NCI-H2107 treated with DMSO at 0.1 percent for 48 hours (cell line): ENCODE data around the gene DHCR24.

Experiments
- DNase-seq: peaks from one replicate; lab custom pipeline; 2025; ENCODE audit not compliant: unreplicated experiment; lab: John Stamatoyannopoulos, UW

DHCR24 gene

GRCh38 chr1:54803761-54804470 is 83.1 kb downstream of the DHCR24 start:
- no peak for DNase-seq

- no peak for DNase-seq
These were observed 85.9 kb downstream of the DHCR24 start, which contains the start of gene TTC22 for GRCh38 chr1:54800899-54801759. Gene TTC22, minus strand, starts transcription at chr1:54801323. Its CDS starts 160 bp downstream, at chr1:54801163.

- DNase-seq, result no peak
These were observed 86.7 kb downstream of the DHCR24 start for GRCh38 chr1:54800041-54800898.
